Middle frontal gyrus (tissue), 1 donor: ENCODE data around the gene CFAP73.
"Not testable (repeated sequence)": the region's sequence is repeated elsewhere in the genome, so short reads cannot be mapped to it uniquely, and the experiment has no call there.

Experiments
- DNase-seq: peaks from one replicate; pipeline ENCODE4 v3.0.0-alpha.2; 2015; ENCODE audit warnings: low spot score; ENCODE audit errors: extremely low spot score

Gene CFAP73

GRCh38 chr12:113141716-113142115, 7.8 kb upstream of the CFAP73 start:
- DNase-seq, result not testable (repeated sequence)

GRCh38 chr12:113142173-113142885, 7.2 kb upstream of the CFAP73 start:
- DNase-seq, result peak; percentile 82

- DNase-seq, result no peak
Observed at GRCh38 chr12:113142886-113143332, 6.6 kb upstream of the CFAP73 start.

GRCh38 chr12:113143959-113144358, 5.6 kb upstream of the CFAP73 start:
- DNase-seq, result no peak

GRCh38 chr12:113144806-113145205, 4.7 kb upstream of the CFAP73 start:
- no peak for DNase-seq

GRCh38 chr12:113145720-113146551, 3.6 kb upstream of the CFAP73 start:
- DNase-seq, result no peak

- no peak for DNase-seq
Observed at GRCh38 chr12:113146999-113147398, 2.5 kb upstream of the CFAP73 start.

- DNase-seq, result no peak
Observed at GRCh38 chr12:113151655-113152054, 2.1 kb downstream of the CFAP73 start.

- no peak for DNase-seq
Observed at GRCh38 chr12:113152196-113152834, 2.8 kb downstream of the CFAP73 start.

- DNase-seq, result peak; percentile 77
Observed at GRCh38 chr12:113152835-113153814, 3.6 kb downstream of the CFAP73 start.

- DNase-seq, result no peak
Observed at GRCh38 chr12:113154351-113154973, 4.9 kb downstream of the CFAP73 start.

- DNase-seq, result no peak
Observed at GRCh38 chr12:113155060-113155459, 5.5 kb downstream of the CFAP73 start.

GRCh38 chr12:113155646-113156045, 6.1 kb downstream of the CFAP73 start:
- DNase-seq, result no peak

- DNase-seq, result no peak
Observed at GRCh38 chr12:113157218-113157859, 7.8 kb downstream of the CFAP73 start.

GRCh38 chr12:113158439-113159203, 9.1 kb downstream of the CFAP73 start:
- no peak for DNase-seq

GRCh38 chr12:113159937-113160336, 10.4 kb downstream of the CFAP73 start:
- DNase-seq, result no peak

GRCh38 chr12:113161415-113162016, 12.0 kb downstream of the CFAP73 start:
- DNase-seq, result peak; percentile 40

GRCh38 chr12:113162102-113163029, 12.8 kb downstream of the CFAP73 start:
- DNase-seq, result no peak
